Tibial nerve (tissue), 3 donors: ENCODE data around the gene SENP1.

Experiments
- POLR2A ChIP-seq, 2 donors: fragments of 450-650 bp; IDR thresholded peaks; one replicate each; pipeline ENCODE4 v1.6.1; 2017; ENCODE audit warnings: antibody characterized with exemption in 2 of 2, mild to moderate bottlenecking in 2 of 2, moderate library complexity in 2 of 2
- TF ChIP-seq, protein P1 (sequence below), 5 experiments: fragments of 200-600 bp in 3 of 5; fragments of 450-650 bp in 2 of 5; sonication (generic) in 3 of 5; IDR thresholded peaks; one replicate each; pipeline ENCODE4 v1.5.1; 2016 to 2019; ENCODE audit warnings: antibody characterized with exemption in 5 of 5, mild to moderate bottlenecking in 3 of 5, moderate library complexity in 2 of 5

GRCh38 chr12:48106681-48107613 lies 1.1 kb upstream of the SENP1 start:
- TF ChIP-seq, protein P1, sequence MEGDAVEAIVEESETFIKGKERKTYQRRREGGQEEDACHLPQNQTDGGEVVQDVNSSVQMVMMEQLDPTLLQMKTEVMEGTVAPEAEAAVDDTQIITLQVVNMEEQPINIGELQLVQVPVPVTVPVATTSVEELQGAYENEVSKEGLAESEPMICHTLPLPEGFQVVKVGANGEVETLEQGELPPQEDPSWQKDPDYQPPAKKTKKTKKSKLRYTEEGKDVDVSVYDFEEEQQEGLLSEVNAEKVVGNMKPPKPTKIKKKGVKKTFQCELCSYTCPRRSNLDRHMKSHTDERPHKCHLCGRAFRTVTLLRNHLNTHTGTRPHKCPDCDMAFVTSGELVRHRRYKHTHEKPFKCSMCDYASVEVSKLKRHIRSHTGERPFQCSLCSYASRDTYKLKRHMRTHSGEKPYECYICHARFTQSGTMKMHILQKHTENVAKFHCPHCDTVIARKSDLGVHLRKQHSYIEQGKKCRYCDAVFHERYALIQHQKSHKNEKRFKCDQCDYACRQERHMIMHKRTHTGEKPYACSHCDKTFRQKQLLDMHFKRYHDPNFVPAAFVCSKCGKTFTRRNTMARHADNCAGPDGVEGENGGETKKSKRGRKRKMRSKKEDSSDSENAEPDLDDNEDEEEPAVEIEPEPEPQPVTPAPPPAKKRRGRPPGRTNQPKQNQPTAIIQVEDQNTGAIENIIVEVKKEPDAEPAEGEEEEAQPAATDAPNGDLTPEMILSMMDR (IDR thresholded peaks at IDR 0.05) = no peak
- no peak for TF ChIP-seq POLR2A (IDR thresholded peaks at IDR 0.05)
